HG02973 (cell line): ENCODE measurements around the gene SLX4IP.

ENCODE experiments used
- ATAC-seq: cut with Tn5 transposase; IDR thresholded peaks from one replicate; pipeline ENCODE4 v1.9.1; 2021; ENCODE audit warnings: moderate library complexity; ENCODE audit not compliant: unreplicated experiment

The SLX4IP gene

DNA sequence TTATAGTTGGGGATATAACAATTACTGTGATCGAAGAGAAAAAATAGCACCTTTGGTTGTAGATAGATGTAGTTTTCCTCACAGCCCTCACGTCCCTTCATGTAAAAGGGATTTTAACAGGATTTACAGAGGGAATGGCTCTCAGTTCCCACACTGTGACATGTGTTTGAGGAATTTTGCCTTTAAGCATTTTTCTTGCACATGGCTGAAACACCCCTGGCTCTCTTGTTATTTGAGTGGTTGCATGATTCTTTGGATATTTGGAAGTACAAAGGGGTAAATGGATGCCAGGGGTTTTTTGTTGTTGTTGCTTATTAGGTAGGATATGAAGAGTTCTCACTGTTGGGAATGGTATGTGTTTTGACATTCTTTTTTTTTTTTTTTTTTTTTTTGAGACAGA lies 190.5 kb downstream of the SLX4IP start:
- ATAC-seq = no peak

GRCh38 chr20:10626896-10627295 lies 191.8 kb downstream of the SLX4IP start:
- ATAC-seq = no peak

GRCh38 chr20:10629946-10630650 lies 195.0 kb downstream of the SLX4IP start:
- ATAC-seq = no peak

- ATAC-seq = no peak
Observed at GRCh38 chr20:10631126-10631525, 196.0 kb downstream of the SLX4IP start.

GRCh38 chr20:10632721-10633509 lies 197.8 kb downstream of the SLX4IP start:
- no peak for ATAC-seq

DNA sequence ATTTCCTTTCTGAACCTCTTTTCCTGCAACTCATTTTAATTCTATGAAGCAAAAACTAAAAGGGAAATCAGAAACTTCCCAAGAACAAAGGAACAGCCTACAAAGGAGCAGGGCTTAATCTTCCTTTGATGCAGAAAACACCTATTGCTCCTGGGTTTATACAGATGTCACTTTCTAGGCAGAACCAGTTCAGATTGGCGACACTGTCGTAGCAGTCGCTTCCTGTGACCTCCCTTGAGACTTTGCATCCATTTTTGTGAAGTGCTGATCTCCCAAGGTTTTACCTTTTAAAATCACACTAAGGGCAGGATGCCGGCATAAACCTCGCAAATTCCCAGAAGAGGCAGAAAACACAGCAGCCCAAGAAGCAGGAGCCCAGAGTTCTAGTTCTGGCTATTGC lies 198.6 kb downstream of the SLX4IP start:
- ATAC-seq = no peak

- ATAC-seq = no peak
Observed at GRCh38 chr20:10634211-10634610, 199.1 kb downstream of the SLX4IP start.

- ATAC-seq = no peak
Observed at GRCh38 chr20:10634683-10635411, 199.7 kb downstream of the SLX4IP start.

GRCh38 chr20:10635476-10636208 lies 200.5 kb downstream of the SLX4IP start:
- no peak for ATAC-seq

DNA sequence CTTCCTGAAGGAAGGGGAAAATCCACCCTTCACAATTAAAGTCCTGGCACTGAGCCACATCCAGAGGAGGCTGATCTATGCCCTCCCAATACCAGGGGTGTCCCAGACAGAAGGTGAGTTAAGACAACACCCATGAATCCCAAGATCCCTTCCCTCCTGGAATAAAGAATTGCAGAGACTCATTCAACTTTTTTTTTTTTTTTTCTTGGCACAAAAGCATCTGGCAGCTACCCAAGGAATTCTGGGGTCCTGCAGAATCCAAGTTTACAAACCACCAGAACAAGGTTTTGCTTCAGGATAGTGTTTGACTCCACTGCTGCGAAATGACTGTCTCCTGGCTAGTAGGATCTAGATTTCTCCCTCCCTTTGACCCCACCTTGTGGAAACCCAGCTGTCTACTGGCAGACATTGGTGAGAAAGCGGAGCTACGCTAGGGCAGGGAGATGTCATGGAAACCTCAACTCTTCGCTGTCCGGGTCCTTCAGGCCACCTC lies 201.3 kb downstream of the SLX4IP start:
- ATAC-seq = no peak

GRCh38 chr20:10637031-10637559 lies 202.0 kb downstream of the SLX4IP start:
- ATAC-seq = no peak

- ATAC-seq = no peak
Observed at GRCh38 chr20:10637563-10637962, 202.5 kb downstream of the SLX4IP start.

GRCh38 chr20:10639077-10639736 lies 204.1 kb downstream of the SLX4IP start:
- no peak for ATAC-seq

DNA sequence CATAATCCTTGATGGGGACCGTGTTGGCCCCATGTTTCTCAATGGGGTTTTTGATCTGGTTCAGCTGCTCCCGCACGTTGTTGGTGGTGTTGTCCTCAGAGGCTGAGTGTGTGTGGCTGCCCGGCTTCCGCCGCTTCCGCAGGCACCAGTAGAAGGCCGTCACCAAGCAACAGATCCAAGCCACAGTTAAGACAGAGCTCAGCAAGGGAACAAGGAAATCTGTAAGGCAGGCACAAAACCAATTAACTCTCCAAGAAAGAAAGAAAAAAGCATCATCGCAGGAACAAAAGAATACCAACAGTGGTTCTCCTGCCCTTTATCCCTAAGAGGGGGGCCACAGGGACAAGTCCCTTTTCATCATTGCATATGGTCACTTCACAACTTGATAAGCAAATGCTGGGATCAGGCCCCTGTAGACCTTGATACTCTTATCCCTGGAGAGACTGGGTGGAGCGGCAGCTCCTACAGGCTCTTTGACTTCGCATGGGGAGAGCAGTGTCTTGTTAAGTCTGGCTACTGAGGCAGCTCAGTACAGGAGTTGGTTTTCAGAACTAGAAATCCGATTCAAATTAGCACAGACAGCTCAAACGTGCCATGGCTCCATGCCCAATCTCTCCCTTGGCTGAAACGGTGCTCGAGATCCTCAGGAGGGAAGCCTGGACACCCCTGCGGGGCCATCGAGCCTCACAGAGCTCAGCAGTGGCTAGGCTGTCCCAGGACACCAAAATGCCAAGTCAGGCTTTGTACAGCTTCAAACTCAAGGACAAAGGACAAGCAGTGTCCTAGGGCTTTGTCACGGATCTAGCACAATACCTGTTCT lies 204.8 kb downstream of the SLX4IP start:
- ATAC-seq = no peak

GRCh38 chr20:10640897-10641296 lies 205.8 kb downstream of the SLX4IP start:
- no peak for ATAC-seq

GRCh38 chr20:10641467-10641866 lies 206.4 kb downstream of the SLX4IP start:
- ATAC-seq = no peak

DNA sequence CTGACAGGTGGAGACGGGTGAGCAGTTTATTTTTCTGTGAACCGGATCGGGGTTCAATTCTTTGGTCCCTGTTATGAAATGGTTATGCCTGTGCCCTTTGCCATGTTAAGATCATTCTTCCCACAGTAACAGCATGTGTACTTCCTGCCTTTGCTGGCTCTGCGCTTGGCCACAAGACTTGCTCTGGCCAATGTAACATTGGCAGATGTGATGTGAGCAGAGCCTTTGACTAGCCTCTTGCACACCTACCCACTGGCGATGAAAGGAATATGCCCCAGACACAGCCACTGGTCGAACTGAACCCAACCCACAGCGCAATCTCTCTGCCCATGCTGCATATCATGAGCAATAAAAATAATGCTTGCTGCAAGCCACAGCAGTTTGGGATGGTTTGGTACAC lies 206.8 kb downstream of the SLX4IP start:
- ATAC-seq = no peak

- ATAC-seq = no peak
Observed at GRCh38 chr20:10642856-10643559, 207.9 kb downstream of the SLX4IP start.

- ATAC-seq = no peak
Observed at GRCh38 chr20:10643560-10643873, 208.4 kb downstream of the SLX4IP start.
